HG02642 (cell line): Measurements from ENCODE around the gene PXMP4.
"Not testable (repeated sequence)": the region's sequence is repeated elsewhere in the genome, so short reads cannot be mapped to it uniquely, and the experiment has no call there.

Experiments
- ATAC-seq: cut with Tn5 transposase; IDR thresholded peaks from one replicate; pipeline ENCODE4 v1.9.1; 2021; ENCODE audit warnings: mild to moderate bottlenecking; ENCODE audit not compliant: unreplicated experiment, poor library complexity

The PXMP4 gene

GRCh38 chr20:33704197-33704924, 15.7 kb downstream of the PXMP4 start:
- no peak for ATAC-seq

DNA sequence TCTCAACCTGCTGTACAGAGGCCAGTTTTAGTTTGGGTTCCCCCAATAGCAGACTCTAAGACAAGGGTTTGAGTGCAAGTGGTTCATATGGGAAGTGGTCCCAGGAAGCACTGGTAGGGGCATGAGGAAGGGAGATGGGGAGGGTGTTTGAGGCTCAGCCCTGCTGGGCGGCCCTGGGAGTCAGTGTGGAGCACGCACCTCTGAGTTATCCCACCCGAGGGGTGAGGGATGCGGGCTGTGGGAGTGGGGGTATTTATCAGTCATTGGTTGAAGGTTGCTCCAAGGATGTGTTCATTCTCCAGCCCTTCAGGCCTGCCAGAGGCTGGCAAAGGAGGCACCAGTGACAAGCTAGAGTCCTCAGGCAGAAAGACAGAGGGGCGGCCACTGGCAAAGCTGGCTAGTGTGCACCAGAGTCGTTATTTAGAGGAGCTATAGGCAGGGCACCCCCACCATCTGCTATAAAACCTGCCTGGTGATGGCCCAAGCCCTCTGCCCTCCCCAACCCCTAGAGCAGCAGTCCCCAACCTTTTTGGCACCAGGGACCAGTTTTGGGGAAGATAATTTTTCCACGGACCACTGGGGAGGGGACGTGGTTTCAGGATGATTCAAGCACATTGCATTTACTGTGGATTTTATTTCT, 16.5 kb downstream of the PXMP4 start:
- ATAC-seq = no peak

GRCh38 chr20:33702861-33703260, 17.2 kb downstream of the PXMP4 start:
- no peak for ATAC-seq

- no peak for ATAC-seq
Measured at GRCh38 chr20:33701629-33702450, 18.3 kb downstream of the PXMP4 start.

DNA sequence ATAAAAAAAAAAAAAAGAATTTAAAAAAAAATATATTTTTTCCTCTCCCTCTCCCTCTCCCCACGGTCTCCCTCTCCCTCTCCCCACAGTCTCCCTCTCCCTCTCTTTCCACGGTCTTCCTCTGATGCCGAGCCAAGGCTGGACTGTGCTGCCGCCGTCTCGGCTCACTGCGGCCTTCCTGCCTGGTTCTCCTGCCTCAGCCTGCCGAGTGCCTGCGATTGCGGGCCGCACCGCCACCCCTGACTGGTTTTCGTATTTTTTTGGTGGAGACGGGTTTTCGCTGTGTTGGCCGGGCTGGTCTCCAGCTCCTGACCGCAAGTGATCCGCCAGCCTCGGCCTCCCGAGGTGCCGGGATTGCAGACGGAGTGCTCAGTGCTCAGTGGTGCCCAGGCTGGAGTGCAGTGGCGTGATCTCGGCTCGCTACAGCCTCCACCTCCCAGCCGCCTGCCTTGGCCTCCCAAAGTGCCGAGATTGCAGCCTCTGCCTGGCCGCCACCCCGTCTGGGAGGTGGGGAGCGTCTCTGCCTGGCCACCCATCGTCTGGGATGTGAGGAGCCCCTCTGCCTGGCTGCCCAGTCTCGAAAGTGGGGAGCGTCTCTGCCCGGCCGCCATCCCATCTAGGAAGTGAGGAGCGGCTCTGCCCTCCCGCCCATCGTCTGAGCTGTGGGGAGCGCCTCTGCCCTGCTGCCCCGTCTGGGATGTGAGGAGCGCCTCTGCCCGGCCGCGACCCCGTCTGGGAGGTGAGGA, 19.2 kb downstream of the PXMP4 start:
- not testable (repeated sequence) for ATAC-seq

DNA sequence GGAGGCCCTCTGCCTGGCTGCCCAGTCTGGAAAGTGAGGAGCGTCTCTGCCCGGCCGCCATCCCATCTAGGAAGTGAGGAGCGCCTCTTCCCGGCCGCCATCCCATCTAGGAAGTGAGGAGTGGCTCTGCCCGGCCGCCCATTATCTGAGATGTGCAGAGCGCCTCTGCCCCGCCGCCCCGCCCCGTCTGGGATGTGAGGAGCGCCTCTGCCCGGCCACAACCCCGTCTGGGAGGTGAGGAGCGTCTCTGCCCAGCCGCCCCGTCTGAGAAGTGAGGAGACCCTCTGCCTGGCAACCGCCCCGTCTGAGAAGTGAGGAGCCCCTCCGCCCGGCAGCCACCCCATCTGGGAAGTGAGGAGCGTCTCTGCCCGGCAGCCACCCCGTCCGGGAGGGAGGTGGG, 21.1 kb downstream of the PXMP4 start:
- not testable (repeated sequence) for ATAC-seq

- no peak for ATAC-seq
Measured at GRCh38 chr20:33697129-33697528, 23.0 kb downstream of the PXMP4 start.

- ATAC-seq = no peak
Measured at GRCh38 chr20:33696448-33696847, 23.7 kb downstream of the PXMP4 start.

DNA sequence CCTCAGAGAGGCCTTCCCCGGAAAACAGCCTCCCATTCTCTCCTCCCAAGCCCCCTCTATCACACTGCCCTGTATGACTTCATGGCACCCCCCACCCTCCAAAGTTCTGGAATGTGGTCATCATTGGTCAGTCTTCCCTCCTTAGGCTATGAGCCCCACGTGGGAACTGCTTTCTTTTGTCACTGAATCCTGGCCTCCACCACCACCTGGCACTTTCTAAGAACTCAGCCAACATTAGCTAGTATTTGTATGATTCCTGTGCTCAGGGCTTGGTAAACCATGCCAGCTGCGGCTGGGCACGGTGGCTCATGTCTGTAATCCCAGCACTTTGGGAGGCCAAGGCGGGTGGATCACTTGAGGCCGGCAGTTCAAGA, 25.5 kb downstream of the PXMP4 start:
- ATAC-seq = no peak

DNA sequence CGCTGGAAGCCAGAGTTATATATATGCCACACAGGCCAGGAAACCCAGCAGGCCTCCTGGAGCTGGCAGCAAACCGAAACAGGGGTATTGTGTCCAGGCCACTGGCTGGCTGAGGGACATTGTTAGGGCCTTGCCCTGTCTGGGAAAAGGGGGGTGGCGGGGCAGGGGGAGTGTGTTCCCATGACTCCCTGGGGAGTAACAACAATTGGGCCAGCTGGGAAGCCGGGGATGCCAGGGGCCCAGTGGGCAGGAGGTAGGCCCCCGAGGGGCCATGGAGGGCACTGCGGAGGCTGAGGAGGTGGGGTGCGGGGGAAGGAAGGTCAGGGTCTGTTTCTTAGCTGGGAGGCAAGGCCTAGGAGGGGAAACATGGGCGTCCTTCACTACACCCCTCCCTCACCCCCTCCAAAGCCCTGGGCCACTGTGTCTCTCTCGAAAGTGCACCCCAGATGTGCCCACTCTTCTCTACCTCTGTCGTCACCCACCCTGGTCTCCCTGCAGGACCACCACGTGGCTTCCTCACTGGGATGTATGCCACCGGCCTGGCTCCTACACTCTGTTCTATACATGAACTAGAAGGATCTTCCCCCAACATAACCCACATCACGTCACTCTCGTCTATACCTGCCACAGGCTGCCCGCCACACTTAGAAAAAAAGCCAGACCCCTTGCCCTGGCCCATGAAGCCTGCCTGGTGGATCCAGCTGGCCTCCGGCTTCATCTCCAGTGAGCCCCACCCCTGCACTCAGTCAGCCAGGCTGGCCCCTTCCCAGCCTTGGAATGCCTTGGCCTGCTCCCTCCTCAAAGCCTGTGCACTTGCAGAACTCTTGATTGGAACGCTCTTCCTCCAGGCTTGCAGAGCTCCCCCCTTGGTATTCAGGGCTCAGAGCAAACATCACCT, 26.1 kb downstream of the PXMP4 start:
- no peak for ATAC-seq

DNA sequence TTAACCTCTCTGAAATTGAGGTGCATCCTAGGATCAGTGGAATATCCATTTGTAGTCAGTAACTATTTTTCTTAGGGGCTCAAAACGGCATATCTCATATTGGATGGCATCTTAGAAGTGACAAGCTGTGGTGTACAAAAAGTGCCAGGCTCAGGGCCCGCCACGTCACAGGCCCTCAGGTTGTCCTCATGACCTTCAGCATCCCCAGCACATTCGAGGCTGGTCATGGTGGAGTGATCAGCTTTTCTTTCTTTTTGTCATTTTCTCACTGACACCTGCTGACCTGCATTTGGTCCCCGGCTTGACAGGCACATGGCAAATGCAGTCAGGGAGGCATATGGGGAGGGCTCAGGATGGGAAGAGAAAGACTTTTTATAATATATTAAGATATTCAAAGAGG, 26.8 kb downstream of the PXMP4 start:
- no peak for ATAC-seq

GRCh38 chr20:33689973-33690372, 30.1 kb downstream of the PXMP4 start:
- no peak for ATAC-seq

DNA sequence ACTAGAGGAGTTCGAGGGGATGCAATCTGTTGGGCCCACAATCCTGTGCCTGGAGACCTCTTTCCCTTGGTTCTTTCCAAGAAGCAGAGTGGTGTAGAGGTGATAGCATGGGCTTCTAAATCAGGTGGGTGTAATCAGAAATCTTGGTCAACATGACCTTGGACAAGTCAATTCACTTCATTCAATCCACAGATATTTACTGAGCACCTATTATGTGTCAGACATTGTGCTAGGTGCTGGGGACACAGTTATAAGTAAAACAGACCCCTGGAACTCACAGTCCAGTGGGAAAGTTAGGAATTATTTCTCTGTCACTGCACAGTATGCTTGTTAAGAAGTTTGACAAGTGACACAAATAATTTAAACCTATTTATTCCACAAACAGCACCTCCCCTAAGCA, 30.6 kb downstream of the PXMP4 start:
- ATAC-seq = no peak

- ATAC-seq = no peak
Measured at GRCh38 chr20:33688938-33689424, 31.1 kb downstream of the PXMP4 start.

DNA sequence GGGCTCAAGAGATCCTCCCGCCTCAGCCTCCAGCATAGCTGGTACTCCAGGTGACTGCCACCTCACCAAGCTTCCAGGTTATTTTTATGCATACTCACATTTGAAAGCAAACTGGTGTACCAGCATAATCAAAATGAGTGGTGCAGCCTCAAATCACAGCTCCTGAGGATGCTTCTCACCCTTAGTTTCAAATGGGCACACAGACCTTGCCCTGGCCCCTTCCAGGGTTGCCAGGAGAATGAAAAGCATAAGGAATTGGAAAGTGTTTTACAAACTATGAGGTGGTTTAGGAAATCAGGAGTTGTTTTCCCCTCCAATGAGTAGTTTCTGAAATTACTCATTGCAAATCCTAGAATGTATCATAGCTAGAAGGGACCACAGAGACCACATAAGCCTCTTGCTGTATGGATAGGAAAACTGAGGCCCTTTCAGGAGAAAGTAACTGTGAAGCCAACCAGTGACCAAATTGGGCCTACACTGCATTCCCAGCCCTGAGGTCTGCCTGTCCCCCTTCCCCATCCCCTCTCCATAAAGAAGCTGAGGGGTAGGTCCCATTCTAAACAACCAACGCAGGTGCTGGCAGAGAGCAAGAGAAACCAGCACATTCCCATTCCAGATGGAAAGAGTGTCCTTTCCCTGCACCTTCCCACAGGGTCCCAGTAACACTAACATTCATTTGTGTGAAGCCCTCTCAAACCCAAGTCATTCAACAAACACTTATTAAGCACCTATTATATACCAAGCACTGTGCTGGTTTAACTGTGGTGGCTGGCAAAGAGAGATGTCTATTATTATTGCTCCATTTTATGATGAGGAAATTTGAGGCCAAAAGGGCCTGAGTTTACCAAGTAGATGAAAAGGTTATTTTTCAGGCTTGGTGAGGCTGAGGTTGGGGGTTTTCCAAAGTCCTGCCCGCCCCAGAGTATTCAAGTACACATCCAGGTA, 31.8 kb downstream of the PXMP4 start:
- no peak for ATAC-seq

DNA sequence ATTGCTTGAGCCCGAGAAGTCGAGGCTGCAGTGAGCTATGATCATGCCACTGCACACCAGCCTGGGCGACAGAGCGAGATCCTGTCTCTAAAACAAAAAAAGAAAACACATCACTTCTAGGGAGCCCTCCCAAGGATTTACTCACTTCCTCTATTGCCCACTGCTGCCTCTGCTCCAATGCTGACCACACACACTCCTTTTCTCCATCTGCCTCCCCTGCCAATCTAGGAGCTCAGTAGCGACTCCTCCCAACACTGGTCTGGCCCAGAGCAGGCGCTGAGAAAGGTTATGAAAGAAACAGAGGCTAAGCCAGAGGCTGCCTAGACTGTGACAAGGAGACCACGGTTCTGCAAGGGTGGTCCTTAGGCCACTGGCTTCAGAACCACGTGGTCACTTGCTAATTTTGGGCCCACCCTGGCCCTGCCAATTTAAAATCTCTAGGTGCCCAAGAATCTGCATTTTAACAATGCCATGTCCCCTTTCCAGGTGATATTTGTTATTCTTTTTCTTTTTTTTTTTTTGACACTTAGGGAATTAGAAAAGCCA, 32.7 kb downstream of the PXMP4 start:
- ATAC-seq = no peak

GRCh38 chr20:33686984-33687366, 33.1 kb downstream of the PXMP4 start:
- ATAC-seq = no peak
